DMS 273 (cell line): ENCODE data around the gene TGFB1I1.
A peak's percentile ranks its signal among the peaks of the same experiment; 100 is the strongest.
"Not testable (repeated sequence)": the region's sequence is repeated elsewhere in the genome, so short reads cannot be mapped to it uniquely, and the experiment has no call there.

ENCODE experiments used
- DNase-seq: peaks from one replicate; lab custom pipeline; 2025; ENCODE audit not compliant: unreplicated experiment; lab: John Stamatoyannopoulos, UW

The TGFB1I1 gene

DNA sequence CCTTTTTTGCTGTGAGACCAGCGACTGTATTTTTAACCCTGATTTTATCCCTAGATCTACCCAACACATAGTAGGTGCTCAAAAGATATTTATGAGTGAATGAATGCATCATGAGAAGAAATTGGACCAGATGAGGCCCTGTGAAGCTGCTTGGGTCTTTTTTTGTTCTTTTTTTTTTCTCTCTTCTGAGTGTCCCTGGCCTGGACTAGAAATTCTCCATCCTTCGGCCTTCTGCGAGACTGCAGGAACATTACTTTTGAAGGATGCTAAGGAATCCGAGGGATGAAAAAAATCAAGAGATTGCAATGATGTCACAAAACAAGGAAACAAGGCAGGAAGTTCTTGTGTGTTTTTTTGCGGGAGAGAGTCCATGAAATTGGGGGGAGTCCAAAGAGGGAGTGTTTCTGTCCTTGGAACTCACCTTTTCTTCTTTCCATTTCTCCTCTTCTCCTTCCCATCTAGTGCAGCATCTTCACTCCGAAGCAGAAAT lies 36.8 kb downstream of the TGFB1I1 start:
- DNase-seq: peak; percentile 47

GRCh38 chr16:31513126-31513525 lies 41.2 kb downstream of the TGFB1I1 start:
- no peak for DNase-seq

DNA sequence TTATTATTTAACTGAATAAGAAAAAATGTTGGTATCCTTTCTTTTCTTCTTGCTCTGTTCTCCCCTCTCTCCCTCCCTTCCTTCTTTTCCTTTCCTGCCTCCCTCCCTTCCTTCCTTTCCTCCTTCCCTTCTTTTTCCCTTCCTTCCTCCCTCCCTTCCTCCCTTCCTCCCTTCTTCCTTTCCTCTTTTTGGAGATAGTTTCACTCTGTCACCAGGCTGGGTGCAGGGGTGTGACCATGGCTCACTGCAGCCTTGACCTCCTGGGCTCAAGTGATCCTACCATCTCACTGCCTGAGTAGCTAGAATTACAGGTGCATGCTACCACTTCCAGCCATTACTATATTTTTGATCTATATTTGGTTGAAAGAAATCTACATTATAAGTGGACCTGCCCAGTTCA lies 41.9 kb downstream of the TGFB1I1 start:
- DNase-seq: no peak

DNA sequence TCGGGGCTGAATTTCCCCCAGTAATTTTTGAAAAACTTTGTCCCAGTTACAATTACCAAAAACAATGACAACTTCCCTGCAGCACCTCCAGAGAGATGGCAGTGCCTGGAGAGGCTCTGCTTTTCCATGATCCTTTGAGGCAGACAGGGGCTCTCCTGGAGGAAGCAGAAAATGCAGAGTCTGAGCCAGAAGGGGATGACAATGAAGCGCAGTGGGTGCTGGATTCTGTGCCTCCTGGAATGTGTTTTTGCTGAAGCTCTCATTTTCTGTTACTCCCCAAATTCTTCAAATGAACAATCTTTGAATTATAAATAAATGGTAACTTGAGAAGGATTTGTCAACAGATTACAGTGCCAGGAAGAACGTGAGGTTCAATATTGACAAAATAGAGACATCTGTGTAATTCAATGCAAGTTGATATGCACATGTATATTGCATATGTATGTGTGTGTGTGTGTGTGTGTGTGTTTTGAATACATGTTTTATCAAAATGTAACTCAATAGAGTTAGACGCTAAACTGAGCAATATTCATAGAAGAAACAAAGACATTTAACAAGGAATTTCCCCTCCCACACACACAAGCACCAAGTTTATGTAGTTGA lies 45.9 kb downstream of the TGFB1I1 start:
- no peak for DNase-seq

DNA sequence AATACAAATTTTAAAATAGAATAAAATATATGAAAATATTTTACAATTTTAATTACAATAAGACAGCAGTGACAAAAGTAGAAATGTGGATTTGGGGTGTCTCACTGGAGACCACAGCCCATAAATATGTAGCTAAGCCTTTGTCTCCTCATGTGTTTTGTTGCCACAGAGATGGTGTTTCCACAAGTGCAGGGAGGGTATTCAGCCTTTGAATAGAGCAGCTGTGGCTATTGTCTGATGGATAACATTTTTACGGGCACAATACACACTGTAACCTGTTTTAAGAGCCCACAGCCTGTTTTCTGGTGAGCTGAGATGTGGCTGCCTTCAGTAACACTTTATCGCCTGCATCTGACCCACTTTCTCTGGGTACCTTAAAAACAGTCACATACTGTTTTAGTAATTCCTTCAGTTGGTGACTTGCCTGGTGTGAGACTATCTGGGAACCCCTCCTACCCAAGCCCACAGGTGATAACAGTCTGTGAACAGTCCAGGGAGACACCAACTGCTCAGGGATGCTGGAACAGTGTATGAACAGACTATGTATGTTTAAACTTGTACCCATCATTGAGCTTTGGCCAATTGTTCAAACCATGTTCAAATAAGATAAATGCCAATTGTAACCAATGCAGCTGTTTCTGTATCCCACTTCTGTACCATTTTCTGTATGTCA lies 47.9 kb downstream of the TGFB1I1 start:
- DNase-seq: no peak

DNA sequence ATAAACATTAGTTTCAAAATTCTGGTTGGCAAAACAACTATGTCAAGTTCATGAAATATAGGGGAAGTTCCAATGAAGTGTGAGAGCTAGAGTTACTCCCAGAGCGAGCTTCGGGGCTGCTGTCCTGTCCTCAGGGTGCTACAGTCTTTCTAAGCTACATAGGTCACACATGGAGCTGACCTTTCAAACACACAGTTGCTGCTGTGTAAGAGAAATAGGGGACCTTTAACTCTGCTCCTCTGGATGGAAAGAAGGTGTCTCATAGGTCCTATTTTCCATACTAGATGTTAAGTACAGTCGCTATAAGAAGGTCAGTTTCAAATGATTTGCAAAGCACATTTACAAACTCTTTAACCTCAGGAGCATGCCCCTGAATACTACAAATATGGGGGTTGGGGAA lies 49.4 kb downstream of the TGFB1I1 start:
- no peak for DNase-seq

GRCh38 chr16:31522071-31522470 lies 50.1 kb downstream of the TGFB1I1 start:
- no peak for DNase-seq

DNA sequence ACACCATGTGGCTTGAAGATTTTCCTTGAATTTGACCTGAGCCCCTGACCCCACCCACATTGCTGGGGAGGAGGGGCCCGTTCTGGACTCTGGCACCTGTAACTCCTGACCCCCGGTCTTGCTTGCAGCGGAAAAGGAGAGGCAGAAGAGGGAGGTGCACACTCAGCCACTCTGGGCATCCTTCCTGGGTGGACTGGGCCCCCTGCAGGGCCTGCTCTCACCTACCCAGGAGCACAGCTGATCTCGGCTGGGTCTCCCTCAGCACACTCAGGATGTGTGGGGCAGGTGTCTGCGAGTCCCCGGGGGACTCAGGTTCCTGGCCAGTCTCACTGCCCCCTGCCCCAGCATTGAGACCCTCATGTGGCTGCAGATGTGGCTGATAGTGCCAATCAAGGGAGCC lies 51.8 kb downstream of the TGFB1I1 start:
- DNase-seq: not testable (repeated sequence)

DNA sequence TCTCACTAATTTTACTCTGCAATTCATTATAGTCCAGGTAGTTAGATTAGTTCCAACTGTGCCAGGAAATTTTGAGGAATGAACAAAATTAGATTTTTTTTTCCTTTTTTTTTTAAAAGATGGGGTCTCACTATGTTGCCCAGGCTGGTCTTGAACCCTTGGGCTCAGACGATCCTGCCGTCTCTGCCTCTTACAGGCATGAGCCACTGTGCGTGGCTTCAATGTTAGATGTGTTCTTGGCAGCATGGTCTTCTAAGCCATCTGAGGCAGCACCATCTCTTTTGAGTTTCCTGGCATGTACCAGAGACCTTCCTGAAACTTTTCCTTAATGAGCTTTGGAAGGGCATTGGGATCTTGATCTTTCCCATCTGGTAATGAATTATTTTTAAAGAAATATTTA lies 53.2 kb downstream of the TGFB1I1 start:
- no peak for DNase-seq
